ENCODE measurements around the gene VCPKMT. TPM values are rescaled to one million over a fixed set of nuclear protein-coding genes. Genes with fewer than 3 reads are reported as not detected.

The VCPKMT gene
- total RNA-seq, 4 donors from 2014 or later: 4.7 to 9.6 (median 5.9) TPM

DNA sequence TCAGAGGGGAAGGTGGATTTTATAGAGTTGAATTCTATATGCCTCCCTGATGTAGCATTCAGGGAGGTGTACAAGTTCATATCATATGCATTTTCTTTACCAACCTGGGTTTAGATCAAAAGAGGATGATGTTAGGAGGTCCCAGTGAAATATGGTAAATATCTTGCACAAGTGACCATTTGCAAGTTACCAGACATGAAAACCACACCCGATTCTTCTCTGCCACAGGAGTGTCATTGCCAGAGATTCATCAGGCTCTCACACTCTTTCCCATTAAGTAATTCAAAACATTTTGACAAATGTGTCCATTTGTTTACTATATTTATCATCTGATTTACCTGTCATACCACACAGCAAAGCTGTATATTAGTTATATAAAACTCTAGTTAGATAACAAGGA, 44.0 kb downstream of the VCPKMT start:
- 90 to 97% methylated on average over 1 of the region's 1 CpG for WGBS, 2 donors
- Histone ChIP-seq H3K27me3 (no peaks in the 10 kb centered on the region), H3K4me3 (no peak overlapping the region), H3K4me1 (no peaks in the 10 kb centered on the region), H3K36me3 (no peaks in the 10 kb centered on the region), H3K27ac (no peak overlapping the region), H3K9me3 (no peaks in the 10 kb centered on the region)
- no peak for TF ChIP-seq POLR2A (IDR thresholded peaks at IDR 0.05)
- DNase-seq (ENCODE audit: low spot score in 2 of 2): no peak

DNA sequence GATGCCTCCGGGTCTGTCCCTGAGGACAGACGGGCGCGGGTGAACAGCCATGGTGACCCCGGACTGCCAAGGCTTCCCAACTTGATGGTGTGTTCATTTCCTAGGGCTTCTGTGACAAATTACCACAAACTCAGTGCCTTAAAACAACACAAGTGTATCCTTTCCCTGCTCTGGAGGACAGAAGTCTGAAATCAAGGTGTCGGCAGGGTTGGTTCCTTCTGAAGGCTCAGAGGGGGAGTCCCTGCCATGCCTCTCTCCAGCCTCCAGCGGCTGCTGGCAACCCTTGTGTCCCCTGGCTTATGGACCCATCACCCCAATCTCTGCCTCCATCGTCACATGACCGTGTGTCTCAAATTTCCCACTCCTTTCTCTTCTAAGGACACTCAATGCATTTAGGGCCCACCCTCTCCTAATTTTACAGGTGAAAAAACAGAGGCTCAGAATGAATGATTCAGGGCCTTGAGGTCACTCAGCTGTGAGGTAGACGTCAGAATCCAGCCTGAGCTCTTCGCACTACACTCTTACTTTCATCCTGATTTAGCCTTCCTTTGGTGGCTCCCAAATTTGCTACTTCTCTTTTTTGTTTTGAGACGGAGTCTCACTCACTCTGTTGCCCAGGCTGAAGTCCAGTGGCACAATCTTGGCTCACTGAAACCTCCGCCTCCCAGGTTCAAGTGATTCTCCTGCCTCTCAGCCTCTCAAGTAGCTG, 45.4 kb downstream of the VCPKMT start:
- no peaks in the 10 kb centered on the region for H3K27me3 ChIP-seq
- H3K27ac ChIP-seq: no peak overlapping the region
- H3K4me3 ChIP-seq: no peak overlapping the region
- no peak for TF ChIP-seq EP300 (IDR thresholded peaks at IDR 0.05)
- no peak for TF ChIP-seq POLR2A (IDR thresholded peaks at IDR 0.05)
- TF ChIP-seq, protein P1, sequence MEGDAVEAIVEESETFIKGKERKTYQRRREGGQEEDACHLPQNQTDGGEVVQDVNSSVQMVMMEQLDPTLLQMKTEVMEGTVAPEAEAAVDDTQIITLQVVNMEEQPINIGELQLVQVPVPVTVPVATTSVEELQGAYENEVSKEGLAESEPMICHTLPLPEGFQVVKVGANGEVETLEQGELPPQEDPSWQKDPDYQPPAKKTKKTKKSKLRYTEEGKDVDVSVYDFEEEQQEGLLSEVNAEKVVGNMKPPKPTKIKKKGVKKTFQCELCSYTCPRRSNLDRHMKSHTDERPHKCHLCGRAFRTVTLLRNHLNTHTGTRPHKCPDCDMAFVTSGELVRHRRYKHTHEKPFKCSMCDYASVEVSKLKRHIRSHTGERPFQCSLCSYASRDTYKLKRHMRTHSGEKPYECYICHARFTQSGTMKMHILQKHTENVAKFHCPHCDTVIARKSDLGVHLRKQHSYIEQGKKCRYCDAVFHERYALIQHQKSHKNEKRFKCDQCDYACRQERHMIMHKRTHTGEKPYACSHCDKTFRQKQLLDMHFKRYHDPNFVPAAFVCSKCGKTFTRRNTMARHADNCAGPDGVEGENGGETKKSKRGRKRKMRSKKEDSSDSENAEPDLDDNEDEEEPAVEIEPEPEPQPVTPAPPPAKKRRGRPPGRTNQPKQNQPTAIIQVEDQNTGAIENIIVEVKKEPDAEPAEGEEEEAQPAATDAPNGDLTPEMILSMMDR (IDR thresholded peaks at IDR 0.05): no peak
- no peak for DNase-seq (ENCODE audit: low spot score in 2 of 2)
- H3K9me3 ChIP-seq: no peaks in the 10 kb centered on the region
- H3K4me1 ChIP-seq: no peaks in the 10 kb centered on the region
- 79 to 80% methylated on average over 13 of the region's 13 CpGs for WGBS, 2 donors
- H3K36me3 ChIP-seq: no peaks in the 10 kb centered on the region

DNA sequence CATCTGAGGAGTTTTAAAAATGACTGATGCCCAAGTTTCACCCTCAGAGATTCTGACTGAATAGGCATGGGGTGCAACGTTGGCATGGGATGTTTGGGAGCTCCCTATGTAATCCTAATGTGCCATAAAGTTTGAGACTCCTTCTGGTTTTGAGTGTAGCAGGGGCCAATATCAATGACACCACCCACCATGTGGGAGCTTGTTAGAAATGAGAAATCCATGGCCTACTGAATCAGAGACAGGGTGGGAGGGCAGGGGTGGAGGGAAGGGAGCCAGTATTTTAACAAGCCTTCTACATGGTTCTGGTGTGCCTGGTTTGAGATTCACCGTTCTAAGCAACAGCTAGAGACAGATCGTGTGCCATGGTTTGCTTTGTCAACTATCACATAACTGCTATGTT, 46.1 kb downstream of the VCPKMT start:
- 84 to 88% methylated on average over 3 of the region's 3 CpGs for WGBS, 2 donors

DNA sequence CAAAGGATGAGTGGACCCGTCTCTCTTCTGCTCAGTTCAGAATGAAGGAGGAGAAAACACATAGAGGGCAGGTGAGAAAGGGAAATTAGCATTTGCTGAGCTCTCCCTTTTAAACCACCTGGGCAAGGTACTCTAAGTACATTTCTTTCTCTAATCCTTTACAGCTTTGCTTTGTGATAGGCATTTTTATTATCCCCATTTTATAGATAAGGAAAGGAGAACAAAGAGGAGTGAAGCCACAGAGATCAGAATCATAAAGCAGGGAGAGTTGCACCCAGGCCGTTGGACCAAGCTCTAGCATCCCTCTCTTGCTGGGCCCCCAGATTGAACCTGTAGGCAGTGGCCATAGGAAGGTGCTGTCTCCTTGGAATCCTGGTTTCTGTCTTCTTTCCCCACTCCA, 47.0 kb downstream of the VCPKMT start:
- Histone ChIP-seq H3K4me1 (peaks cover 0 to 4% (median 0%) of the 10 kb centered on the region in 4 donors), H3K9me3 (no peaks in the 10 kb centered on the region), H3K36me3 (no peaks in the 10 kb centered on the region), H3K27me3 (no peaks in the 10 kb centered on the region), H3K27ac (no peak overlapping the region), H3K4me3 (no peak overlapping the region)
- 52 to 55% methylated on average over 2 of the region's 2 CpGs for WGBS, 2 donors
- DNase-seq (ENCODE audit: low spot score in 2 of 2): no peak
- TF ChIP-seq EP300 (IDR thresholded peaks at IDR 0.05) (no peak), POLR2A (IDR thresholded peaks at IDR 0.05) (no peak)
- TF ChIP-seq, protein P1 (IDR thresholded peaks at IDR 0.05): no peak

More for the DNA sequence above, 46.1 kb downstream of the VCPKMT start:
- no peak overlapping the region for H3K27ac ChIP-seq
- no peaks in the 10 kb centered on the region for H3K4me1 ChIP-seq
- no peak overlapping the region for H3K4me3 ChIP-seq
- no peaks in the 10 kb centered on the region for H3K36me3 ChIP-seq
- DNase-seq (ENCODE audit: low spot score in 2 of 2): no peak
- H3K27me3 ChIP-seq: no peaks in the 10 kb centered on the region
- TF ChIP-seq, protein P1 (IDR thresholded peaks at IDR 0.05): no peak
- TF ChIP-seq EP300 (IDR thresholded peaks at IDR 0.05) (no peak), POLR2A (IDR thresholded peaks at IDR 0.05) (no peak)
- no peaks in the 10 kb centered on the region for H3K9me3 ChIP-seq

DNA sequence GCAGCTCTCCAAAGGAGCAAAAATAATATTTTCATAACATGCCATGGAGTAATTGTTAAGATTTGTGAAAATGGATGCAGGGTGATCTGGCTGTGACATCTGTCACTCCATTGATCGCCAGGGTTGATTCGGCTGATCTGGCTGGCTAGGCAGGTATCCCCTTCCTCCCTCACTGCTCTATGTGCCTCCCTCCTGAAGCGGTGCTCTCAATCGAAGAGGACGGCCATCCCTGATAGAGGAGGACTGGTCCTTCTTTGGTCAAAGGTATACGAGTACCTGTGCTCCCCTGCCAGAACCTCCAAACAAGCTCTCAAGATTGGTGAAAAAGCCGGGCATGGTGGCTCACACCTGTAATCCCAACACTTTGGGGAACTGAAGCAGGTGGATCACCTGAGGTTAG, 47.9 kb downstream of the VCPKMT start:
- no peak overlapping the region for H3K4me3 ChIP-seq
- H3K9me3 ChIP-seq: no peaks in the 10 kb centered on the region
- H3K27me3 ChIP-seq: no peaks in the 10 kb centered on the region
- H3K4me1 ChIP-seq: peaks cover 0 to 5% (median 0%) of the 10 kb centered on the region in 4 donors
- H3K36me3 ChIP-seq: no peaks in the 10 kb centered on the region
- WGBS, 2 donors: 87 to 94% methylated on average over 7 of the region's 7 CpGs
- H3K27ac ChIP-seq: no peak overlapping the region
- DNase-seq (ENCODE audit: low spot score in 2 of 2): no peak
- TF ChIP-seq EP300 (IDR thresholded peaks at IDR 0.05): no peak
- TF ChIP-seq, protein P1 (IDR thresholded peaks at IDR 0.05): no peak
- no peak for TF ChIP-seq POLR2A (IDR thresholded peaks at IDR 0.05)

Data from tibial nerve (tissue), 4 donors.